Measurements from ENCODE around the gene PFN2.

Gene PFN2

DNA sequence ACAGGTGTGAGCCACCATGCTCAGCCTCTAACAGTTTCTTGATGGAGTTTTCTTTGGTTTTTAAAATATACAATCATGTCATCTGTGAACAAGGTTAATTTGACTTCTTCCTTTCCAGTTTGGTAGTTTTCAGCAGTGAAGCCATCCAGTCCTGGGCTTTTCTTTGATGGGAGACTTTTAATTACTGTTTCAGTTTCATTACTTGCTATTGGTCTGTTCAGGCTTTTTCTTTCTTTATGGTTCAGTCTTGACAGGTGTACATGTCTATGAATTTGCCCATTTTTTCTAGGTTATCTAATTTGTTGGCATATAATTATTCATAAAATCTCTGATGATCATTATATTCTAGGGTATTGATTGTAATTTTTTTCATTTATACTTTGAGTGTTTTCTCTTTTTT is 36.8 kb downstream of the PFN2 start:
- no peaks in the 10 kb centered on the region for H3K9me3 ChIP-seq (ENCODE audit: severe bottlenecking)
- no peak for DNase-seq
- no peak overlapping the region for H3K4me3 ChIP-seq (ENCODE audit: low read depth, low read length)
- no peaks in the 10 kb centered on the region for H3K36me3 ChIP-seq
- no peak overlapping the region for H3K27ac ChIP-seq
- no peaks in the 10 kb centered on the region for H3K27me3 ChIP-seq (ENCODE audit: insufficient read depth, low read depth, severe bottlenecking)
- TF ChIP-seq, protein P1, sequence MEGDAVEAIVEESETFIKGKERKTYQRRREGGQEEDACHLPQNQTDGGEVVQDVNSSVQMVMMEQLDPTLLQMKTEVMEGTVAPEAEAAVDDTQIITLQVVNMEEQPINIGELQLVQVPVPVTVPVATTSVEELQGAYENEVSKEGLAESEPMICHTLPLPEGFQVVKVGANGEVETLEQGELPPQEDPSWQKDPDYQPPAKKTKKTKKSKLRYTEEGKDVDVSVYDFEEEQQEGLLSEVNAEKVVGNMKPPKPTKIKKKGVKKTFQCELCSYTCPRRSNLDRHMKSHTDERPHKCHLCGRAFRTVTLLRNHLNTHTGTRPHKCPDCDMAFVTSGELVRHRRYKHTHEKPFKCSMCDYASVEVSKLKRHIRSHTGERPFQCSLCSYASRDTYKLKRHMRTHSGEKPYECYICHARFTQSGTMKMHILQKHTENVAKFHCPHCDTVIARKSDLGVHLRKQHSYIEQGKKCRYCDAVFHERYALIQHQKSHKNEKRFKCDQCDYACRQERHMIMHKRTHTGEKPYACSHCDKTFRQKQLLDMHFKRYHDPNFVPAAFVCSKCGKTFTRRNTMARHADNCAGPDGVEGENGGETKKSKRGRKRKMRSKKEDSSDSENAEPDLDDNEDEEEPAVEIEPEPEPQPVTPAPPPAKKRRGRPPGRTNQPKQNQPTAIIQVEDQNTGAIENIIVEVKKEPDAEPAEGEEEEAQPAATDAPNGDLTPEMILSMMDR (IDR thresholded peaks at IDR 0.05; ENCODE audit: low read depth, low read length), result no peak

DNA sequence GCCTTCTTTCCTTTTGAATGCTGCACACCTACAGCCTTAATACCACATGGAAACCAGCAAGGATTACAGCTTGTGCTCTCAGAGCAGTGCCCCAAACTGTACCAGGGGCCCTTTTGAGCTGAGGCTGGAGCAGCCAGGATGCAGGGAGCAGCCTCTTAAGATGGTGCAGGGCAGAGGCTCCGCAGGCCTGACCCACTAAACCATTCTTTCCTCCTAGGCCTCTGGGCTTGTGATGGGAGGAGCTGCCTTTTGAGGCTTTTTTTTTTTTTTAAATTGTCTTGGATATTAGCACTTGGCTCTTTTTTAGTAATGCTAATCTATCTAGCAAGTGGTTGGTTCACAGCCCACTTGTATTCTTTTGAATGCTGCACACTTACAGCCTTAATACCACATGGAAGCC is 37.7 kb downstream of the PFN2 start:
- no peak for DNase-seq
- no peaks in the 10 kb centered on the region for H3K36me3 ChIP-seq
- TF ChIP-seq, protein P1 (IDR thresholded peaks at IDR 0.05; ENCODE audit: low read depth, low read length), result no peak
- H3K9me3 ChIP-seq (ENCODE audit: severe bottlenecking), result no peaks in the 10 kb centered on the region
- H3K27me3 ChIP-seq (ENCODE audit: insufficient read depth, low read depth, severe bottlenecking), result no peaks in the 10 kb centered on the region
- H3K4me3 ChIP-seq (ENCODE audit: low read depth, low read length), result no peak overlapping the region
- no peak overlapping the region for H3K27ac ChIP-seq

DNA sequence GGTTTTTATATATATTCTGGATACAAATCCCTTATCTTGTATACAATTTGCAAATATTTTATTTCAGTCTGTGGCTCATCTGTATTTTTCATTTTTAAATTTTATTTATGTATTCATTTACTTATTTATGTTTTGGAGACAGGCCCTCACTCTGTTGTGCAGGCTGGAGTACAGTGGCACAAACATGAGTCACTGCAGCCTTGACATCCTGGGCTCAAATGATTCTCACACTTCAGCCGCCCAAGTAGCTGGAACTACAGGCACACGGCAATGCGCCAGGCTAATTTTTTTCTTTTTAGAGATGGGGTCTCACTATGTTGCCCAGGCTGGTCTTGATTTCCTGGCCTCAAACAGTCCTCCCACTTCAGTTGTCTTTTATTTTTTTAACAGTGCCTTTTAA is 50.6 kb downstream of the PFN2 start:
- no peak overlapping the region for H3K4me3 ChIP-seq (ENCODE audit: low read depth, low read length)
- no peaks in the 10 kb centered on the region for H3K9me3 ChIP-seq (ENCODE audit: severe bottlenecking)
- no peak for DNase-seq
- H3K27ac ChIP-seq, result no peak overlapping the region
- H3K36me3 ChIP-seq, result no peaks in the 10 kb centered on the region; the same call in 1 of the 2 replicates
- H3K27me3 ChIP-seq (ENCODE audit: insufficient read depth, low read depth, severe bottlenecking), result no peaks in the 10 kb centered on the region
- TF ChIP-seq, protein P1 (IDR thresholded peaks at IDR 0.05; ENCODE audit: low read depth, low read length), result no peak

DNA sequence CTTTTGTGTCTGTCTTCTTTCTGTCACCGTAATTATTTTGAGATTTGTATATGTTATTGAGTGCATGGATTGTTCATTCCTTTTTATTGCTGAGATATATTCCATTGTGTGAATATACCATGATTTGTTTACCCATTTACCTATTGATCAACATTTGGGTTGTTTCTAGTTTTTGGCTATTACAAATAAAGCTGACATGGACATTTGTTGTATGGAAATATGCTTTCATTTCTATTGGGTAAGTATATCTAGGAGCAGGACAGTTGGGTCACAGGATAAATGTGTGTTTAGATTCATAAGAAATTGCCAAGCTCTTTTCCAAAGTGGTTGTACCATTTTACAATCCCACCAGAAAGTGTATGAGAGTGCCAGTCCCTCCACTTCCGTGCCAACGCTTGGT is 51.2 kb downstream of the PFN2 start:
- H3K4me3 ChIP-seq (ENCODE audit: low read depth, low read length), result no peak overlapping the region
- H3K36me3 ChIP-seq, result no peaks in the 10 kb centered on the region; the same call in 1 of the 2 replicates
- no peak overlapping the region for H3K27ac ChIP-seq
- H3K27me3 ChIP-seq (ENCODE audit: insufficient read depth, low read depth, severe bottlenecking), result no peaks in the 10 kb centered on the region
- no peak for DNase-seq
- H3K9me3 ChIP-seq (ENCODE audit: severe bottlenecking), result no peaks in the 10 kb centered on the region
- TF ChIP-seq, protein P1 (IDR thresholded peaks at IDR 0.05; ENCODE audit: low read depth, low read length), result no peak

DNA sequence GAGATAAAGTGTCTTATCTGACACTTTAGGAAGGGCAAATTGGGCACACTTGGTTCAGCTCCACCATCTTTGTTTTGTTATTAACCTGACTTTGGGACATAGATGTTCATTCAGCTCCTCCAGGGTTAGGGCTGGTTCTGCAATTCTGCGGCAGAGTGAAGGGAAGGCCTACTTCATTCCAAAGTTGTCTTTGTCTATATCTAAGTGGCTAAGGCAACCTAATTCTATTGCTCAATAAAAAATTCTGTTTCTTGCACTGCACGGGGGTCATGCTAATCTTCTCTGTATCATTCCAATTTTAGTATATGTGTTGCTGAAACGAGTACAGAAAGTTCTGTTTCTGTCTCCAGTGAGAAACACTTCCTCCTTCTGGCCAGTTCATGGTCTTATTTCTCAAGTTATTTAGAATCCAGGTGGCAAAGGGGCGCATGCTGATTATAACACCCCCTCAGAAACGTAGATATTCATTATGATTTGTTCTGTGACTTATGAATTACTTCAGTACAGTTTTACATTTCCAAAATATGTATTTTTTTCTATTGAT is 53.5 kb downstream of the PFN2 start:
- H3K27ac ChIP-seq, result no peak overlapping the region
- TF ChIP-seq, protein P1 (IDR thresholded peaks at IDR 0.05; ENCODE audit: low read depth, low read length), result no peak
- H3K4me3 ChIP-seq (ENCODE audit: low read depth, low read length), result no peak overlapping the region
- H3K9me3 ChIP-seq (ENCODE audit: severe bottlenecking), result no peaks in the 10 kb centered on the region
- no peak for DNase-seq
- H3K27me3 ChIP-seq (ENCODE audit: insufficient read depth, low read depth, severe bottlenecking), result no peaks in the 10 kb centered on the region
- peaks cover 3% of the 10 kb centered on the region for H3K36me3 ChIP-seq
